Measurements from ENCODE around the gene MOGAT3.

Gene MOGAT3

DNA sequence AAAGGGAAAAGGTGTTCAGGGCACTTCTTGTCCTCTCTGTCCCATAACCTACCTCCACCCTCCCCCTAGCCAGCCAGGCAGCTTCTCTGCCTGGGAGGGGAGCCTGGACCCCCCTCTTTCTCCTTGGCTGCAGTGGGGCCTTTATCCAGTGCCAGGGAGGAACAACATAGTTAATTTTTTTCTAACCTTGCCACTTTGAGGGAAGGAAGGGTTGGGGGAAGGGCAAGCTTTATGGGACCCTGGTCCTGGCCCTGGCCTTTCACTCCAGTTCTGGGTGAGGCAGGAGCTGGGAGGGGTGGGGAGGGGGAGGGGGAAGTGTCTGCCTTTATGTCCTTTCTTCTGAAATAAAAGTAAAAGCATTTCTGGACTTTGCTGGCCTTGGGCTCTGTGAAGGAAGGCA is 39.9 kb downstream of the MOGAT3 start:
- no peak for DNase-seq (ENCODE audit: low read depth)

DNA sequence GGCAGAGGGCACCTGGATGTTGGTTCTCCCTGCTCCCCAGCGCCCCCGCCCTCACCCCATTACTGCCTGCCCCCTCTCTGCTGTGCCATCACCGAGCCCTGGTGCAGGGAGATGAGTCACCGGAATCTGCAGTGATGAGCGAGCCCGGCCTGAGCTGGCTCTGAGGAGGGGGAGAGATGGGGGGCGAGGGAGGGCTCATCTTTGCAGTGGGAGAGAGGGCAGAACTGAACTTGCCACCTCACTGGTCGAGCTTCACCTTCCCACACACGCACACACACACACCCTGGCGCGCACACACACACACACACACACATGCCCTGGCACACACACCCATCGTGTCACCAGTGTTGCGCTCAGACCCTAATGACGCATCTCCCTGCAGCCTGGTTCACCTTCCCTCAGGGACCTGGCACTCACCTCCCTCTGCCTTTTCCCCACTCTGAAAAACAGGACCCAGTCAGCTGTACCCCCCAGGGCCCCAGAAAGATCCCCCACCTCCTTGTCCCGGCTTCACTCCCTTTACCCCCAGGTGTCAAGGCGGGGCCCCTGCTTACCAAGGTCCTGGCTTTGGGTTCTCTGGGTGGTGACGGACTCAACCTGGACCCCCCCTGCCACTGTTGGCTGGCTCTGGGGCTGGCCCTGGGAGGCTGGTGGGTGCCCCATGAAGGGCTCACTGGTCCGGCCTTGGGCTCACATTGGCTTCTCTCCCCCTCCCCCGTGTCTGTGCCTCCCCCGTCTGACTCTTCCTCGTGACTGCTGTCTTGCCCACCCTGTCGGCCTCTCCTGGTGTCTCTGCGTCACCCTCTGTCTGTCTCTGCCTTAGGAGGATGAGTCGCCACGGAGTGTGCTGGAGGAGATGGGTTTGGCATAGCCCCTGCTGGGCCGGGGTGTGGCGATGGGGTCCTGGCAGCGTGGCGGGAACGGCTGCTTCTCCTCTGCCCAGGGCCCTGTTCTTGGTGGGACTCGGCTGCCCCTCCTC is 40.9 kb downstream of the MOGAT3 start:
- DNase-seq (ENCODE audit: low read depth), result no peak

DNA sequence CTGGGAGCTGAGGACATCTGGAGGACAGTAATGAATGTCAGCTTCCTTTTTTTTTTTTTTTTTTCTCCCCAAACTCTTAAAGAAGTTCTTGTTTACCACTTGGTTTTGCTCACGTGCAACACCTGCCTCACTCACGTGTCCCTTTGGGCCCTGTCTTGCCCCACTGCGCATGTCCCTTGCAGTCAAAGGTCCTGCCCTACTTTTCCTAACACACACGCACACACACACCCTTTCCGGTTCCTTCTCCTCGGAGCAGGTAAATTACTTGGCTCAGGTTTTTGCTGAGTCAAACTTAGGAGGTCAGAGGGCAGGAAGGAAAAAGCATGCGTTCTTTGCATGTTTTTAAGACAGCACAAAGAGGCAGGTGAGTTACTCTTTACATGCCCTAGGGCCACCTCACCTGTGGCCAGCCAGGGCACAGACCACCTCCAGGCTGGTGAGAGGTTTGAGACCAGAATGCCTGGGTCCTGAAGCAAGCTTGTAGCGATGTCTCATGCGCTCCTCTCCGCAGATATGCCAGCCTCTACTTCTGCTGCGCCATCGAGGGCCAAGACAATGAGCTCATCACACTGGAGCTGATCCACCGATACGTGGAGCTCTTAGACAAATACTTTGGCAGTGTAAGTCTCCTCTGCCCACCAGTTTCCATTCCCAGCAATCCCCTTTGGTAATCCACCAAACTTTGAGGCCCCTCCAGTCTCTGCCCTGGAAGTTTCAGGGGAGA is 43.8 kb downstream of the MOGAT3 start:
- no peak for DNase-seq (ENCODE audit: low read depth)

DNA sequence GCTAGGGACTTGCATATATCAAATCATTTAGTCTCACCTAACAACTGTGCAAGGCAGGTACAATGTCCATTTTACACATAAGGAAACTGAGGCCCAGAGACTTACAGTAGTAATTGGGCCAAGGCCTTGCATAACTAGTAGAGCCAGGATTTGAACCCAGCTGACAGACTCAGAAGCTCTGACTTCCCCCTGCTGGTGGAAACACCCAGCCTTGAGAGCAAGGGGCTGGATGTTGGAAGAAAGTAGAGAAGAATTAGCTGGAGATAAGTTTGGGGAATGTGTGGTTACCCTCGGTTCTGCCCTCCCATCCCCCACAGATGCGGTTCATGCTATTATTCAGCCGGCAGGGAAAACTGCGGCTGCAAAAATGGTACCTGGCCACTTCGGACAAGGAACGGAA is 44.6 kb downstream of the MOGAT3 start:
- no peak for DNase-seq (ENCODE audit: low read depth)

DNA sequence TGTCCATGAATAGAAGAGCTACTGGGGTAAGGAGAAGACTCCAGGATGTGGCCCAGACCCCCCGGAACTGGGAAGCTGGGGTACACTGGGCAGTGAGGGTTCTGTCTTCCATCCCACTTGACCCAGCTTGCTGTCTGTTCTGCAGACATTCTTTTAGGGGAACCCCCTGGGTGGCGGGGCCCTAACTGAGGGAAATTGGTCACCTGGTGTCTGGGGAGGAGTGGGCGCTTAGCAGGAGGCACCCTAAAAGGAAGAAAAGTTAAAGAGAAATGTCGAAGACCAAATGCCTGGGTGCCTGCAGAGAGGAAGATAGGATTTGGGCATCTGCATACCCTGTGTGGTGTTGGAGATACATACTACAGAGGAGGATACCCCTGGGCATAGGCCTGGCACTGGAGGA is 45.5 kb downstream of the MOGAT3 start:
- DNase-seq (ENCODE audit: low read depth), result no peak

DNA sequence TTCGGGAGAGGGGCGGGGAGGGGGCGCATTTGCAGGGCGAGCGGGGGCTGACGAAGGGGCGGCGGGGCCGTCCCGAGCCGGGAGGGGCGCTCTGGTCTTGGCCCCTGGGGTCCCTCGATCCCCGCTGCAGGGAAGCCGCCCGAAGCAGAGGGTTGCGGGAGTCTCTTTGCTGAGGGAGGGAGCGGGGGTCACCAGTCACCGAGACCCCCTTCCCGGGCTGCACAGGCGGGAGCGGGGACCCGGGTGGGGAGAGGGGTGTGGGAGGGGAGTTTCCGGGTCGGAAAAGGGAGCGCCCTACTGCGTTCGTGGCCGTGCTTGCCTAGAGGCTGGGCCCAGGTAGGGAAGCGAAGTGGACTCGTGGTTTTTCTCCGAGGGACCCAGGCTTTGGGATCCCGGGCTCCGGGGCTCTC is 46.1 kb downstream of the MOGAT3 start:
- no peak for DNase-seq (ENCODE audit: low read depth)

DNA sequence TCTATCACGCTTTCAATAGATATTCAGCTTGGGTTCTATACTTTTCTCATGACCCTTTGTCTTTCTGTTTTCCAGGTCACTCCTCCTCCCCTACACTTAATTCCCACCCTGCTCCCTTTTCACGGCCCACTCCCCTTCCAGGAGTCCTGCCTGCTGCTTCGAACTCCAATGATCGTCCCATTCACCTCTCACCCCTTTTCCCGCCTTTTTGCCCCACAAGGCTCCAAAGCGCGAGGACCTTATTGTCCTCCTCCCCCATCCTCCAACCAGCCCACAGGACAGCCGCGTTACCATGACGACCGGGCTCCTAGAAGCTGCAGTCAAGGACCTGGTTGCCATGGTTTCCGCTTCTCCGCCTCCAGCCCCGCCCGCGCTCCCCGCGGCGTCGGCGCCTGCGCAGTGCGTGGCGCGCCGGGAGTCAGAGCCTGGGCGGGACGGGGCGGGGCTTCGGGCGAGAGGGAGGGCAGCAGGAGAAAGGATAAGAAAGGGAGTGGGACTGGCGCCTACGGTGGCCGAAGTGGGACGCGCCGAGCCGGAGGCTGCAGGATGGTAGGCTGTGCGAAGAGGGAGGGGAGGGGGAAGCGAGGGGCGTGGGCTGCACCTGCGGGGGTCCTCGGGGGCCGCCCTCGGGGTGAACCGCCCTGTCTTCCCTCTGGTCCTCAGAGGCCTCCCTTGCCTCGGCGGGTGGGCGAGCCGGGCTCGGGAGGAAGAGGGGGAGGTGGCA is 46.7 kb downstream of the MOGAT3 start, which contains the start of gene AP1S1:
AP1S1 (plus strand) TSS at position 508 of the 724 bp plus-strand sequence; CDS start at position 547, 39 bp downstream.
- DNase-seq (ENCODE audit: low read depth), result peak; percentile 83

DNA sequence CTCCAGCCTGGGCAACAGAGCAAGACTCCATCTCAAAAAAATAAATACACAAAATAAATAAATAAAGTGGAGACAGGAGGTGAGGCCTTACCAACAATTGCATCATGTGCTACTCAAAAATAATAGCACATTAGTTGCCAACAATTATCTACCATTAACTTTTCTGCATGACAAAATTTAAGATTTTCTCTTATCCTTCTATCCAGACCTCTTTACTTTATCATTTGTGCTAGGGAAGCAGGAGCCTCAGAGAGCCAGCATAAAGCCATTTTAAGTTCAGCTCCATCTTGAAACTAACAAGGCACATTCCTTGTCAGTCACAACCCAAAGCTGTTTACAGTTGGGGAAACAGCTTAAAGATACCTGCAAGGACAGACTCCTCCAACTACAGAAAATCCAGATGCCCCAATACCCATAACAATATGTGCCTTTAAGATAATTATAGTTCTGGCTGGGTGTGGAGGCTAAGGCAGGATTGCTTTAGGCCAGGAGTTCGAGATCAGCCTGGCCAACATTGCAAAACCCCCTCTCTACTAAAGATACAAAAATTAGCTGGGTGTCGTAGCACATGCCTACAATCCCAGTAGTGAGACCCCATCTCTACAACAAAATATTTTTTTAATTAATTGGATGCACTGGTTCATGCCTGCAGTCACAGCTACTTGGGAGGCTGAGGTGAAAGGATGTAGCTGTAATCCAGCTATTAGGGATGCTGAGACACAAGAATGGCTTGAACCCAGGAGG is 48.8 kb downstream of the MOGAT3 start:
- no peak for DNase-seq (ENCODE audit: low read depth)
